ENCODE data around the gene TEKT3.

The TEKT3 gene

GRCh38 chr17:15298176-15298575, 43.2 kb downstream of the TEKT3 start:
- Mint-ChIP-seq H3K36me3 (no peaks in the 10 kb centered on the region), H3K4me1 (no peaks in the 10 kb centered on the region), H3K4me3 (no peak overlapping the region), H3K27me3 (peaks cover 6% of the 10 kb centered on the region), H3K27ac (no peak overlapping the region), H3K9me3 (no peaks in the 10 kb centered on the region)
- ATAC-seq (ENCODE audit: low read depth) (no peak), DNase-seq (ENCODE audit: low spot score in 2 of 2) (no peak)

- Mint-ChIP-seq H3K36me3 (no peaks in the 10 kb centered on the region), H3K27ac (no peak overlapping the region), H3K4me3 (no peak overlapping the region), H3K9me3 (no peaks in the 10 kb centered on the region), H3K4me1 (no peaks in the 10 kb centered on the region), H3K27me3 (peaks cover 6% of the 10 kb centered on the region)
- DNase-seq (ENCODE audit: low spot score in 2 of 2) (no peak), ATAC-seq (ENCODE audit: low read depth) (no peak)
Observed at GRCh38 chr17:15293558-15293957, 47.8 kb downstream of the TEKT3 start.

- peaks cover 15% of the 10 kb centered on the region for H3K27me3 Mint-ChIP-seq
- no peaks in the 10 kb centered on the region for H3K4me1 Mint-ChIP-seq
- H3K27ac Mint-ChIP-seq: no peak overlapping the region
- DNase-seq (ENCODE audit: low spot score in 2 of 2) (no peak), ATAC-seq (ENCODE audit: low read depth) (no peak)
- no peak overlapping the region for H3K4me3 Mint-ChIP-seq
- no peaks in the 10 kb centered on the region for H3K9me3 Mint-ChIP-seq
- H3K36me3 Mint-ChIP-seq: no peaks in the 10 kb centered on the region
Observed at GRCh38 chr17:15291674-15292361, 49.6 kb downstream of the TEKT3 start.

- ATAC-seq (ENCODE audit: low read depth) (no peak), DNase-seq (ENCODE audit: low spot score in 2 of 2) (no peak)
- H3K4me3 Mint-ChIP-seq: no peak overlapping the region
- no peak overlapping the region for H3K27ac Mint-ChIP-seq
- H3K4me1 Mint-ChIP-seq: no peaks in the 10 kb centered on the region
- H3K9me3 Mint-ChIP-seq: no peaks in the 10 kb centered on the region
- H3K36me3 Mint-ChIP-seq: no peaks in the 10 kb centered on the region
- H3K27me3 Mint-ChIP-seq: peaks cover 15% of the 10 kb centered on the region
Observed at GRCh38 chr17:15290605-15291004, 50.8 kb downstream of the TEKT3 start.

- H3K4me1 Mint-ChIP-seq: no peaks in the 10 kb centered on the region
- no peak overlapping the region for H3K4me3 Mint-ChIP-seq
- no peak for ATAC-seq (ENCODE audit: low read depth)
- no peaks in the 10 kb centered on the region for H3K36me3 Mint-ChIP-seq
- no peak overlapping the region for H3K27ac Mint-ChIP-seq
- H3K27me3 Mint-ChIP-seq: peaks cover 13% of the 10 kb centered on the region
- DNase-seq (ENCODE audit: low spot score in 2 of 2): no peak
- H3K9me3 Mint-ChIP-seq: no peaks in the 10 kb centered on the region
Observed at GRCh38 chr17:15289285-15290183, 51.9 kb downstream of the TEKT3 start.

- Mint-ChIP-seq H3K4me1 (no peaks in the 10 kb centered on the region), H3K36me3 (no peaks in the 10 kb centered on the region), H3K27me3 (peaks cover 13% of the 10 kb centered on the region), H3K27ac (no peak overlapping the region), H3K4me3 (no peak overlapping the region), H3K9me3 (no peaks in the 10 kb centered on the region)
- DNase-seq (ENCODE audit: low spot score in 2 of 2) (no peak), ATAC-seq (ENCODE audit: low read depth) (no peak)
Observed at GRCh38 chr17:15288859-15289258, 52.5 kb downstream of the TEKT3 start.

GRCh38 chr17:15287538-15288267, 53.7 kb downstream of the TEKT3 start:
- Mint-ChIP-seq H3K36me3 (no peaks in the 10 kb centered on the region), H3K9me3 (peaks cover 5% of the 10 kb centered on the region), H3K4me3 (no peak overlapping the region), H3K27me3 (peaks cover 13% of the 10 kb centered on the region), H3K27ac (no peak overlapping the region), H3K4me1 (no peaks in the 10 kb centered on the region)
- no peak for ATAC-seq (ENCODE audit: low read depth)
- no peak for DNase-seq (ENCODE audit: low spot score in 2 of 2)

- ATAC-seq (ENCODE audit: low read depth) (no peak), DNase-seq (ENCODE audit: low spot score in 2 of 2) (no peak)
- Mint-ChIP-seq H3K9me3 (peaks cover 8% of the 10 kb centered on the region), H3K4me3 (no peak overlapping the region), H3K27ac (no peak overlapping the region), H3K36me3 (no peaks in the 10 kb centered on the region), H3K4me1 (no peaks in the 10 kb centered on the region), H3K27me3 (peaks cover 13% of the 10 kb centered on the region)
Observed at GRCh38 chr17:15285466-15285865, 55.9 kb downstream of the TEKT3 start.

GRCh38 chr17:15284537-15284936, 56.9 kb downstream of the TEKT3 start:
- Mint-ChIP-seq H3K4me1 (no peaks in the 10 kb centered on the region), H3K27ac (no peak overlapping the region), H3K9me3 (peaks cover 8% of the 10 kb centered on the region), H3K36me3 (no peaks in the 10 kb centered on the region), H3K27me3 (peaks cover 13% of the 10 kb centered on the region), H3K4me3 (no peak overlapping the region)
- no peak for ATAC-seq (ENCODE audit: low read depth)
- DNase-seq (ENCODE audit: low spot score in 2 of 2): no peak

- no peaks in the 10 kb centered on the region for H3K4me1 Mint-ChIP-seq
- H3K27me3 Mint-ChIP-seq: peaks cover 13% of the 10 kb centered on the region
- H3K27ac Mint-ChIP-seq: no peak overlapping the region
- ATAC-seq (ENCODE audit: low read depth): no peak
- H3K36me3 Mint-ChIP-seq: no peaks in the 10 kb centered on the region
- no peak for DNase-seq (ENCODE audit: low spot score in 2 of 2)
- H3K4me3 Mint-ChIP-seq: no peak overlapping the region
- peaks cover 8% of the 10 kb centered on the region for H3K9me3 Mint-ChIP-seq
Observed at GRCh38 chr17:15284107-15284506, 57.3 kb downstream of the TEKT3 start.

- ATAC-seq (ENCODE audit: low read depth): no peak
- H3K36me3 Mint-ChIP-seq: no peaks in the 10 kb centered on the region
- peaks cover 8% of the 10 kb centered on the region for H3K9me3 Mint-ChIP-seq
- no peak overlapping the region for H3K27ac Mint-ChIP-seq
- no peaks in the 10 kb centered on the region for H3K4me1 Mint-ChIP-seq
- peaks cover 6% of the 10 kb centered on the region for H3K27me3 Mint-ChIP-seq
- H3K4me3 Mint-ChIP-seq: no peak overlapping the region
- no peak for DNase-seq (ENCODE audit: low spot score in 2 of 2)
Observed at GRCh38 chr17:15281909-15282308, 59.5 kb downstream of the TEKT3 start.

- H3K4me3 Mint-ChIP-seq: no peak overlapping the region
- peaks cover 6% of the 10 kb centered on the region for H3K27me3 Mint-ChIP-seq
- no peaks in the 10 kb centered on the region for H3K36me3 Mint-ChIP-seq
- H3K27ac Mint-ChIP-seq: no peak overlapping the region
- no peak for DNase-seq (ENCODE audit: low spot score in 2 of 2)
- H3K9me3 Mint-ChIP-seq: peaks cover 12% of the 10 kb centered on the region
- no peaks in the 10 kb centered on the region for H3K4me1 Mint-ChIP-seq
- ATAC-seq (ENCODE audit: low read depth): no peak
Observed at GRCh38 chr17:15278924-15279477, 62.4 kb downstream of the TEKT3 start.

- ATAC-seq (ENCODE audit: low read depth) (no peak), DNase-seq (ENCODE audit: low spot score in 2 of 2) (no peak)
- no peaks in the 10 kb centered on the region for H3K36me3 Mint-ChIP-seq
- peaks cover 11% of the 10 kb centered on the region for H3K9me3 Mint-ChIP-seq
- no peaks in the 10 kb centered on the region for H3K4me1 Mint-ChIP-seq
- H3K27me3 Mint-ChIP-seq: peaks cover 5% of the 10 kb centered on the region
- H3K27ac Mint-ChIP-seq: no peak overlapping the region
- no peak overlapping the region for H3K4me3 Mint-ChIP-seq
Observed at GRCh38 chr17:15278380-15278779, 63.0 kb downstream of the TEKT3 start.

- ATAC-seq (ENCODE audit: low read depth) (no peak), DNase-seq (ENCODE audit: low spot score in 2 of 2) (no peak)
- H3K27ac Mint-ChIP-seq: no peak overlapping the region
Observed at GRCh38 chr17:15274017-15274416, 67.4 kb downstream of the TEKT3 start.

More at GRCh38 chr17:15274017-15274416, 67.4 kb downstream of the TEKT3 start:
- no peaks in the 10 kb centered on the region for H3K4me1 Mint-ChIP-seq
- H3K27me3 Mint-ChIP-seq: peaks cover 2% of the 10 kb centered on the region
- no peak overlapping the region for H3K4me3 Mint-ChIP-seq
- H3K36me3 Mint-ChIP-seq: no peaks in the 10 kb centered on the region
- peaks cover 3% of the 10 kb centered on the region for H3K9me3 Mint-ChIP-seq
